Activated naive CD4-positive, alpha-beta T cell treated with anti-CD3 and anti-CD28 coated beads, Interleukin-2, amount 50 U/mL, for 72 hours (primary cell): ENCODE measurements around the gene RPL35A. TPM values are rescaled to one million over a fixed set of nuclear protein-coding genes. Genes with fewer than 3 reads are reported as not detected.
"Not testable (repeated sequence)": the region's sequence is repeated elsewhere in the genome, so short reads cannot be mapped to it uniquely, and the experiment has no call there.

Source experiments
- ATAC-seq, 2 donors: fragments of 150-1000 bp; cut with Tn5 transposase; 2 replicates each; pipeline ENCODE4 v1.10.0; 2021; ENCODE audit warnings: mild to moderate bottlenecking in 2 of 2, moderate library complexity in 2 of 2
- DNase-seq, 2 donors: peaks; one replicate each; pipeline ENCODE4 v3.0.0; 2021 to 2022; ENCODE audit warnings: low spot score in 2 of 2
- H3K27ac Mint-ChIP-seq, 2 donors: one replicate each; pipeline ENCODE4 v1.8.0; 2022; ENCODE audit warnings: mild to moderate bottlenecking in 2 of 2, mixed read lengths in 2 of 2
- H3K36me3 Mint-ChIP-seq, 2 donors: one replicate each; pipeline ENCODE4 v1.8.0; 2022; ENCODE audit warnings: mixed read lengths in 2 of 2
- H3K9me3 Mint-ChIP-seq, 2 donors: one replicate each; pipeline ENCODE4 v1.8.0; 2022; ENCODE audit warnings: mixed read lengths in 2 of 2
- total RNA-seq, 2 donors: library from RNA; stranded (reverse); gene quantifications; one replicate each; pipeline ENCODE4 v1.2.3, GENCODE V29; 2022

Gene RPL35A
- total RNA-seq, 2 donors from 2014 or later: 1,604 to 1,708 TPM

DNA sequence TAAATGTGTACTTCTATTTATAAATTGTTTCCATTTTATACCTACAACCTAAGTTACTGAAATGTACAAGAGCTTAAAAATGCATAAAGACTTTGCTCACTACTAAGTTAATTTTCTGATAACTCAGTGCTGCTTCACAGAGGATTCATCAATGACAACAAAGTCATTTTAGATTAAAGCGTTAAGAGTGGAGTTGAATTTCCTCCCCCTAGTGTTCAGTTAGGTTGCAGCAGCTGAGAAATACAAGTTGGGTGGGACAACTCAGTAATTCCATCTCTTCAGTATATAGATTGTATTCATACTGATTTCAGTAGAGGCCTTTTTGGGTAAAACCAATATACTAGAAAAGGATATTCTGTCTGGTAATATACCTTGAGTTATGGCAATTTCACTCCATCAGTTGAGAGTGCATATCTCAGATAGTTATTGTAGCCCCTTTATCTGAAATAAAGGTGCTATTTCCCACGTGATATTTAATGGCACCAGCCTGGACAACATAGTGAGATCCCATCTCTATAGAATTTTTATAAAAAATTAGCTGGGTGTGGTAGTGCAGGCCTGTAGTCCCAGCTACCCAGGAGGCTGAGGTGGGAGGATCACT, 6.9 kb upstream of the RPL35A start:
- ATAC-seq: peak; percentile 65 to 80
- DNase-seq: no peak
- Mint-ChIP-seq H3K9me3 (no peaks in the 10 kb centered on the region), H3K36me3 (no peaks in the 10 kb centered on the region), H3K27ac (peak overlapping the region in 1 of 2 donors; percentile 14)

DNA sequence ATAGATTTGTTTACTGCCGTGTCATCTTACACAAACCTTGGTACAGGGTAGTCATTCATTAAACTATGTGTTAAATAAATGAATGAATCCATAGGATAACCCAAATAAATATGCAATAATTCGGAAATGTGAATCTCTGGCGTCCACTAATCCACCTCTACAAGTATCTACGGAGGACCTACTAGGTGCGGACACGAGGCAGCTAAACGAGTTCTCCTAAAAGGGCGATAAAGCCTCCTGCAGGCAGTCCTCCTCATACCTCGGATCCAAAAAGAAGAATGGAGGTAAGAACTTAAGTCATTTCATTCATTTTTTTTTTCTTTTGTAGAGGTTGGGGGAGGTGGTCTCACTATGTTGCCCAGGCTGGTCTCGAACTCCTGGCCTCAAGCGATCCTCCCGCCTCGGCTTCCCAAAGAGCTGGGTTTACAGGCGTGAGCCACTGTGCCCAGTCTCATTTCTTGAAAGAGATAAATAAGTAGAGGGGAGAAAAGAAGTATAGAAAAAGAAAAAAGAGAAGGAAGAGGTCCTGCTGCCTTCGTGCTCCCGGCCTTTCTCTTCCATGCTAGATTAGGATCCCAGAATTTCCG, 706 bp upstream of the RPL35A start:
- peaks cover 39 to 45% of the 10 kb centered on the region in 2 donors for H3K36me3 Mint-ChIP-seq
- ATAC-seq (no peak), DNase-seq (no peak)
- peak overlapping the region; percentile 96 to 99 for H3K27ac Mint-ChIP-seq
- no peaks in the 10 kb centered on the region for H3K9me3 Mint-ChIP-seq

DNA sequence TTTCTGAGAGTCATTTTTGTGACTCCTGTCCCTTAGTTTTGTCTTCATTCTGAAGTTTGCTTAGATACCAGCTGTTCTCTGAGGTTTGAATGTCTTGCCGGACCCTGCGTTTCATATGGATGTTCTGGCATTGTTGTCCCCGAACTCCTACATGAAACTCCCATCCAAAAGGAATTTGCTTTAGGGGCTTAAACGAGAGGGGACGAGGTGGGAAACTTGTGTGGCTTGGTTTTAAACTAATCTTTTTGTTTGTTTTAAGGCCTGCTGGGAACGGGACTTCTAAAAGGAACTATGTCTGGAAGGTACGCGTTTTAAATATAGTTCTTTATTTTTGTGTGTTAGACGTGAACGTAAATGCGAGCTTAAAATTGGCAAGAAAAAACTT, 679 bp downstream of the RPL35A start:
- Mint-ChIP-seq H3K36me3 (peaks cover 40 to 53% of the 10 kb centered on the region in 2 donors), H3K27ac (peak overlapping the region; percentile 96 to 99), H3K9me3 (no peaks in the 10 kb centered on the region)
- no peak for ATAC-seq
- DNase-seq: no peak

DNA sequence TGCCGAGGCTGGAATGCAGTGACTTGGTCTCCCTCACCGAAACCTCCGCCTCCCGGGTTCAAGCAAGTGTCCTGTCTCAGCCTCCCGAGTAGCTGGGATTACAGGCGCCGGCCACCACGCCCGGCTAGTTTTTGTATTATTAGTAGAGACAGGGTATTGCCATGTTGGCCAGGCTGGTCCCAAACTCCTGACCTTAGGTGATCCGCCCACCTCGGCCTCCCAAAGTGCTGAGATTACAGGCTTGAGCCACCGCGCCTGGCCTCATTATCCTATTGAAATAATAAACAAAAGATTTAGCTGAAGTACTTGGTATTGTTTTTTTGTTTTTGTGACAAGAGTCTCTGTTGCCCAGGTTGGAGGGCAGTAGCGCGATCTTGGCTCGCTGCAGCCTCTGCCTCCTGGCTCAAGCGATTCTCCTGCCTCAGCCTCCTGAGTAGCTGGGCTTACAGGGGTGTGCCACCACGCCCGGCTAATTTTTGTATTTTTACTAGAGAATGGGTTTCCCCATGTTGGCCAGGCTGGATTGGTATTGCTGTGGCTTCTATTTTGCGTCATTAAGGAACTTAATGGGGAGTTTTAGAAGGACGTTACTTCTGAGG, 1.5 kb downstream of the RPL35A start:
- H3K9me3 Mint-ChIP-seq: no peaks in the 10 kb centered on the region
- peaks cover 40 to 53% of the 10 kb centered on the region in 2 donors for H3K36me3 Mint-ChIP-seq
- ATAC-seq (no peak), DNase-seq (no peak)
- peak overlapping the region; percentile 96 to 99 for H3K27ac Mint-ChIP-seq

DNA sequence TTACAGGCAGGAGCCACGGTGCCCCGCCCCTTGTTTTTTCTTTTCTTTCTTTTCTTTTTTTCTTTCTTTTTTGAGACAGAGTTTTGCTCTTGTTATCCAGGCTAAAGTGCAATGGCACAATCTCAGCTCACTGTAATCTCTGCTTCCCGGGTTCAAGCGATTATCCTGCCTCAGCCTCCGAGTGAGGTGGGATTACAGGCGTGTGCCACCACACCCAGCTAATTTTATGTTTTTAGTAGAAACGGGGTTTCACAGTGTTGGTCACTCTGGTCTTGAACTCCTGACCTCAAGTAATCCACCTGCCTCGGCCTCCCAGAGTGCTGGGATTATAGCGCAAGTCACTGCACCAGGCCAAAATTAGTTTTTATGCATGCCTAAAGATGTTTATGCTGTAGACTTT, 2.5 kb downstream of the RPL35A start:
- H3K27ac Mint-ChIP-seq: peak overlapping the region; percentile 42 to 75
- H3K36me3 Mint-ChIP-seq: peaks cover 40 to 62% of the 10 kb centered on the region in 2 donors
- ATAC-seq (no peak), DNase-seq (no peak)
- no peaks in the 10 kb centered on the region for H3K9me3 Mint-ChIP-seq

DNA sequence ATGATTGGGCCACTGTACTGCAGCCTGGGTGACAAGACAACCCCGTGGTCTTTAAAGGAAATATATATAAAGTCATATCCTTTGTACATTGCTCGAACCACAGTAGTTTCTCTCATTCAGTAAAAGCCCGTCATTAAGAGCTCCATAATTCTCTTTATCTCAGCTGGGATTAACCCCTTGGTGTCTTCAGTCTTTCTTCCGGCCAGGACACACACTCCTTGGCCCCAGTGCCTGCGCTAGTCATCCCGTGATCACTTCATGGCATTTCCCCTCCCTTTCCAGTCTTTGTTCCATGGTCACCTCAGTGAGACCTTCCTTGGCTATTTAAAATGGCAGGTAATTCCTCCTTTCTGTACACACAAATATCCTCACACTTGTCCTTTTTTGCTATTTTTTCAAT, 3.3 kb downstream of the RPL35A start:
- ATAC-seq: no peak
- Mint-ChIP-seq H3K27ac (peak overlapping the region; percentile 42 to 93), H3K9me3 (no peaks in the 10 kb centered on the region), H3K36me3 (peaks cover 40 to 67% of the 10 kb centered on the region in 2 donors)
- no peak for DNase-seq

DNA sequence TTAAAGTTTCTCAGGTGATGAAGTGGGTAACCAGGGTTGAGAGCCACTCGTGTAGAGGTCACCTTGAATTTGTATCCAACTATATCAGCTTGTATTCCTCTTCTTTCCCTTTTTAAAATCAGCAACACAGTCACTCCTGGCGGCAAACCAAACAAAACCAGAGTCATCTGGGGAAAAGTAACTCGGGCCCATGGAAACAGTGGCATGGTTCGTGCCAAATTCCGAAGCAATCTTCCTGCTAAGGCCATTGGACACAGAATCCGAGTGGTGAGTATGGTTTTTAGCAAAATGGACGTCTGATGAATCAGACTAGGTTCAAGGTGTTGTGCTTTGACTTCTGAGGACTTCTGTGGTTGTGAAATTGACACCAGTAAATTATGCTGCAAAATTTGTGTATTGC, 3.9 kb downstream of the RPL35A start:
- DNase-seq (no peak), ATAC-seq (no peak)
- peaks cover 40 to 71% of the 10 kb centered on the region in 2 donors for H3K36me3 Mint-ChIP-seq
- H3K27ac Mint-ChIP-seq: peak overlapping the region; percentile 15 to 60
- H3K9me3 Mint-ChIP-seq: no peaks in the 10 kb centered on the region

DNA sequence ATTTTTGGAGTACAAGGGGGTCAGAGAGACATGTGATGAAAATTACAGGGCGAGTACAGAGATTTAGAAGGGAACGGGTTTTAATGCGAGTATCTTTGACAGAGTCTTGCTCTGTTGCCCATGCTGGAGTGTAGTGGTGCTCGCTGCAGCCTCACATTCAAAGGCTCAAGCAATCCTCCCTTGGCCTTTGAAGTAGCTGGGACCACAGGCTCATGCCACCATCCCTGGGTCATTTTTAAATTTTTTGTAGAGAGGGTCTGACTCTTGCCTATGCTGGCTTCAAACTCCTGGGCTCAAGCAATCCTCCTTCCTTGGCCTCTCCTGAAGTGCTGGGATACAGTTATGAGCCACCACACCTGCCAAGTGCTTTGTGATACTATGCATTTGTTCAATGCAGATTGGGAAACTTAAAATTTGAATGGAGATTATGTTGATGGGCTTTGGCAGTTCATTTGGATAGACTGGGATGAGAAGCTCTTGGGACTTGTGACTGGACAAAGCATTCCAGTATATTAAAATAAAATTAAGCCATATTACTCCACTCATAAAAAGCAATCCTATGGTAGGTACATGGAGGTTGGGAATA, 6.0 kb downstream of the RPL35A start:
- H3K9me3 Mint-ChIP-seq: no peaks in the 10 kb centered on the region
- DNase-seq: no peak
- peaks cover 27 to 64% of the 10 kb centered on the region in 2 donors for H3K36me3 Mint-ChIP-seq
- ATAC-seq: no peak
- H3K27ac Mint-ChIP-seq: peak overlapping the region in 1 of 2 donors; percentile 25

DNA sequence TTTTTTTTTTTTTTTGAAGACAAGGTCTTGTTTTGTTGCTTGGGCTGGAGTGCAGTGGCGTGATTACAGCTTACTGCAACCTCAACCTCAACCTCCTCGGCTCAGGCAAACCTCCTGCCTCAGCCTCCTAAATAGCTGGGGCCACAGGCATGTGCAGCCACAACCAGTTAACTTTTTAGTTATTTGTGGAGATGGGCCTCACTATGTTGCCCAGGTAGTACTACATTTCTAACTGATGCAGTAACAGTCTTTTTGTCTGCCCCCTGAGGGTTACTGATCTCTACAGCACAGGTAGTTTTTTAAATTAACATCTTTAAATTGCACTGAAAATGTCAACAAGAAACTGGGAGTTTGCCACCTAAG, 6.6 kb downstream of the RPL35A start:
- DNase-seq: no peak
- H3K9me3 Mint-ChIP-seq: no peaks in the 10 kb centered on the region
- peak overlapping the region; percentile 2 to 90 for H3K27ac Mint-ChIP-seq
- H3K36me3 Mint-ChIP-seq: peaks cover 21 to 58% of the 10 kb centered on the region in 2 donors
- no peak for ATAC-seq

DNA sequence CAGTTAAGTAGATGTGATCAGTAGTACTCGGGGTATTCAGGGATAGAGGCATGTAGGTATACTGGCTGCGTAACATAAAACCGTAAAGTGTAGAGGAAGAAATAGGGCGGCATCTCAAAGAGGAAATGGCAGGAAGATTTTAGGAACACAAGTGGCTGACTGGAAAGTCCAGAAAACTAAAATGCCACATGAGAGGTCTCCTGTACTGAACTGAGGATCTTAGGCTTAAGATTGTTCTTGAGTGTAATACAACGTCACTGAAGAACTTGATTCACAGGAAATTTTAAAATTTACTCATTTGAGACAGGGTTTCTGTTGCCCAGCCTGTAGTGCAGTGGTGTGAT, 7.8 kb downstream of the RPL35A start:
- H3K9me3 Mint-ChIP-seq: no peaks in the 10 kb centered on the region
- DNase-seq: no peak
- H3K36me3 Mint-ChIP-seq: peaks cover 15 to 47% of the 10 kb centered on the region in 2 donors
- ATAC-seq: no peak
- H3K27ac Mint-ChIP-seq: peak overlapping the region; percentile 90 to 93

DNA sequence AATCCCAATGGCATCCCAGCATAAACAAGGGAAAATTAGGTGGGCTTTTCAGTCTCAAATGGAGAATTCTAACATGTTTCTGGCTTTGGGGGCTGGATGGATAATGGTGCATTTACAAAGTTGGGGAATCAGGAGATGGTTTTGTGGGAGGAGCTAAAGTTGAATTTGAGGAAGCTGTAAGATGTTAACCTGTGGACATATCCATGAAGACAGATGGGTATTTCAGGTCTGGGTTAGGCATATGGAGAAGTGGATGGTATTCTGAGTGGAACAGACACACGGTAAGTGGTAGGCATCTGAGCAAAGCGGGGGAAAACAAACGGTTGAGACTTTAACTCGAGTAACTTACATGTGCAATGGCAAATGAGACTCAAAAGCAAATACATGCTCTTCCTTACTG, 8.4 kb downstream of the RPL35A start:
- ATAC-seq: no peak
- peaks cover 10 to 41% of the 10 kb centered on the region in 2 donors for H3K36me3 Mint-ChIP-seq
- peak overlapping the region; percentile 90 to 93 for H3K27ac Mint-ChIP-seq
- no peak for DNase-seq
- H3K9me3 Mint-ChIP-seq: no peaks in the 10 kb centered on the region

DNA sequence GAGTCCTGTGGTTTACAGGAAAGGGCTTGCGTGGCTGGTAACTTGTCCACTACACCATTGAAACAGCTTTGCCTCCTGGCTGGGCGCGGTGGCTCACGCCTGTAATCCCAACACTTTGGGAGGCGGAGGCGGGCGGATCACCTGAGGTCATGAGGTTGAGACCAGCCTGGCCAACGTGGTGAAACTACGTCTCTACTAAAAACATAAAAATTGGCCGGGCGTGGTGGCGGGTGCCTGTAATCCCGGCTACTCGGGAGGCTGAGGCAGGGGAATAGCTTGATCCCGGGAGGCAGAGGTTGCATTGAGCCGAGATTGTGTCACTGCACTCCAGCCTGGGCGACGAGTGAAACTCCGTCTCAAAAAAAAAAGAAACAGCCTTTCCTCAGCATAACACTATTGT, 8.9 kb downstream of the RPL35A start:
- H3K9me3 Mint-ChIP-seq, DNase-seq, ATAC-seq: not testable (repeated sequence)
- Mint-ChIP-seq H3K36me3 (peaks cover 5 to 36% of the 10 kb centered on the region in 2 donors), H3K27ac (peak overlapping the region; percentile 90 to 93)

DNA sequence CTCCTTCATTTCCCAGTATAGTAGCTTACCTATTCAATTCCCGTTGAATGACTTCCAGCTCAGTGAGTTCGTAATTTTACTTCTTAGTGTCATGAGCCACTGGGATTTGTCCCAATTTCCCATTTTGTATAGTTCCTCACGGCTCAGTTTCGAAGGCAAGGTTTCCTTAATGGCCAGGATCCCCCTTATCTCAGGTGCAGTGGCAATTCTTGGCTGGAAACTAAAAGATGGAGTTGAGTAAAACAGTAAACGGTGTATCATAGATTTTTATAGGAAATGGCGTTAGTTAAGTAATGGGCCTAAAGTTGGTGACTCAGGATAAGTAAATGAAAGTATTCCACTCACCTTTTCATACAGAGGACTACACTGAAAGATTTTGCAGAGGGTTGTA, 9.5 kb downstream of the RPL35A start:
- ATAC-seq: no peak
- no peak for DNase-seq
- H3K36me3 Mint-ChIP-seq: peaks cover 0 to 29% of the 10 kb centered on the region in 2 donors
- peak overlapping the region; percentile 93 to 98 for H3K27ac Mint-ChIP-seq
- no peaks in the 10 kb centered on the region for H3K9me3 Mint-ChIP-seq

DNA sequence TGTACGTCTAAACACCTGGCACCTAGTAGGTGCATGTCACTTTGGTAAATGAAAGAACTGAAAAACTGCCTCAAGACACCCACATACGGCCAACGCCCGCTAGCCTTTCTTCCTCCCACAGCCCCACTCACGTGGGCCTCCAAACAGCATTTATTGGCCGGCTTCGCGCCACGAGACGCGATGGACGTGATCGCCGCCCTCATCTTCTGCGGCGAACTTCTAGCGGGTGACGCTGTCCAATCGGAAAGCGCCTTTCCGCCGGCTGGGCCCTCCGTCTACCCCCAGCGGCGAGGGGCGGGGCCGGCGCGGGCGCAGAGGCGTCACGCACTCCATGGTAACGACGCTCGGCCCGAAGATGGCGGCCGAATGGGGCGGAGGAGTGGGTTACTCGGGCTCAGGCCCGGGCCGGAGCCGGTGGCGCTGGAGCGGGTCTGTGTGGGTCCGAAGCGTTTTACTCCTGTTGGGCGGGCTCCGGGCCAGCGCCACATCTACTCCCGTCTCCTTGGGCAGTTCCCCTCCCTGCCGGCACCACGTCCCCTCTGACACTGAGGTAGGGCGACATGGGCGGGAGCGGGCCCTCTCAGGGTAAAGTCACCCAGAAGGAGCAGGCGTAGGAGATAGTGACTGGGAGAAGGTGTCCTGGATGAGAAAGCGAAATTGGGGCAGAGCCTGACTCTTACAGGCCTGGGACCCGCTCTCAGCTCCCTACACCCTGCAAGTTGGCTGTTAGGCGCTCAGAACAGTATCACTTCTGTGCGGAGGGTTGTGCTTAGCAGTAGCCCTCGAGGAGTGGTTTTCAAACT, 10.1 kb downstream of the RPL35A start, which contains the start of gene LMLN:
Gene LMLN, plus strand, starts transcription at position 327 of the 803 bp plus-strand sequence. Its CDS starts 29 bp downstream, at position 356.
- H3K9me3 Mint-ChIP-seq: no peaks in the 10 kb centered on the region
- peaks cover 0 to 23% of the 10 kb centered on the region in 2 donors for H3K36me3 Mint-ChIP-seq
- DNase-seq: peak; percentile 95
- peak; percentile 91 to 95 for ATAC-seq
- H3K27ac Mint-ChIP-seq: peak within 1 kb of the TSS; percentile 93 to 98

DNA sequence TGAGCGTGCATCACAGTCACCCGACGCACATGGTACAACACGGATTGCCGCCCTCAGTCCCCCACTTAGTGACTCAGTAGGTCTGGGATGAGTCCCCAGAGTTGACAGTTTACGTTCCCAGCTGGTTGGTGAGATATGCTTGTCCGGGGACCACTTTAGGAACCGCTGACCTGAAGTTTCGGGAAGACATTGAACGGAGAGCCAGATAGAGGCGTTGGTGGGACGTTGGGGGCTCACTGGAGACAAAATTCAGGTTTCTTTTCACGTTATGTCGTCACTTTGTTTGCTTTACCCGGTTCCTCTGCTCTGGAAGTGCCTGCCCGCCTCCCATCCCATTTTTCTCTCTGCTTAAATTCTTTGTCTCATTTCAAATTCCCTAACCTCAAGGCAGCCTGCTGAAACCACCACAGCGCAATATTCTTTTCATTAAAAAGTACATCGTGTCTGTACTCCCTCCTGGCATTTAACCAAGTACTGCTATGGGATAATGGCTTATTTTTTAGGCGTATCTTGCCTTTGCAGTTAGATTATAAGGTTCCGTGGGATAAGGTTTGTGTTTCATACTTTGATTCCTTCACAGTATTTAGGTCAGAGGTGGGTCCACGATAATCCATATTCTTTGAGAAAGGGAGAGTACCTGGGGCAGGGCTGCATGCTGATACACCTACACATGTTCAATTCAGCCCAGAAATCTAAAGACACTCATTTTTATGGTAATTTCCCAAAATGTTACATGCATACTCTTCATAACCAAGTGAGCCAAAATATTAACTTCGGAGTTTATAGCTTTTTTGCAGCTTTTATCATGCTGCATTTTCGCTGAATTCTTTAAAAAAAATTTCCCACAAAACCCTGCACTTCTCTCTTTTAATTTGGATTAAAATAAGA, 10.9 kb downstream of the RPL35A start:
- Mint-ChIP-seq H3K9me3 (no peaks in the 10 kb centered on the region), H3K36me3 (peaks cover 0 to 23% of the 10 kb centered on the region in 2 donors), H3K27ac (peak overlapping the region; percentile 93)
- ATAC-seq: peak in 1 of 2 donors; percentile 60
- peak in 1 of 2 donors; percentile 50 for DNase-seq

DNA sequence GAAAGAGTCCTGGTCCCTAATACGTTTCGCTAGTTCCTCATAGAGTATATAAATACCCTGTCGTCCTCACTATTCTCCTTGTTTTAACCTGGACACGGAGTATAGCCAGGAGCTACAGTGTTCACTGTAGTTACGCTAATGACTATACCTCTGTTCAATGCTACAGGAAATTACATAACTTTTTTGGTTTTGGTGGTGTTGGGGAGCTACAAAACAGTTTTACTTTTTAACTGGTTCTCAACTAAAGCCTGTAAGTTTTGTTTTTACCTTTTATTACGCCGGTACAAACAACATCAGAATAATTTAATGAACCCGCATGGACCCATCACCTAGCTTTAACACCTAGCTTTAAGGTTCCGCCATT, 11.6 kb downstream of the RPL35A start:
- Mint-ChIP-seq H3K27ac (peak overlapping the region in 1 of 2 donors; percentile 93), H3K36me3 (peaks cover 0 to 23% of the 10 kb centered on the region in 2 donors), H3K9me3 (peaks cover 0 to 2% of the 10 kb centered on the region in 2 donors)
- no peak for DNase-seq
- ATAC-seq: no peak
